ENCODE results near the gene MAPK6.

MAPK6 gene

GRCh38 chr15:52080706-52081392 lies 61.8 kb downstream of the MAPK6 start:
- TF ChIP-seq REST (IDR thresholded peaks at IDR 0.05; ENCODE audit: insufficient read depth in 1 of 2, low read depth in 2 of 2, low read length in 2 of 2) (no peak), POLR2AphosphoS5 (IDR thresholded peaks at IDR 0.05; ENCODE audit: low read depth, low read length) (no peak), TAF1 (IDR thresholded peaks at IDR 0.05; ENCODE audit: borderline replicate concordance, insufficient read depth, low read length) (no peak), SIN3A (IDR thresholded peaks at IDR 0.05; ENCODE audit: borderline replicate concordance, insufficient read depth, low read length) (no peak), FOXP2 (optimal IDR thresholded peaks at IDR 0.05; ENCODE audit: borderline replicate concordance, extremely low read depth, extremely low read length, insufficient read depth) (no peak)

- TF ChIP-seq REST (IDR thresholded peaks at IDR 0.05; ENCODE audit: insufficient read depth in 1 of 2, low read depth in 2 of 2, low read length in 2 of 2) = no peak
- no peak for TF ChIP-seq FOXP2 (optimal IDR thresholded peaks at IDR 0.05; ENCODE audit: borderline replicate concordance, extremely low read depth, extremely low read length, insufficient read depth)
- no peak for TF ChIP-seq POLR2AphosphoS5 (IDR thresholded peaks at IDR 0.05; ENCODE audit: low read depth, low read length)
- no peak for TF ChIP-seq SIN3A (IDR thresholded peaks at IDR 0.05; ENCODE audit: borderline replicate concordance, insufficient read depth, low read length)
- TF ChIP-seq TAF1 (IDR thresholded peaks at IDR 0.05; ENCODE audit: borderline replicate concordance, insufficient read depth, low read length) = no peak
Observed at GRCh38 chr15:52082197-52083036, 63.4 kb downstream of the MAPK6 start.

- no peak for TF ChIP-seq POLR2AphosphoS5 (IDR thresholded peaks at IDR 0.05; ENCODE audit: low read depth, low read length)
Observed at GRCh38 chr15:52083603-52084002, 64.6 kb downstream of the MAPK6 start.

- TF ChIP-seq SIN3A (IDR thresholded peaks at IDR 0.05; ENCODE audit: borderline replicate concordance, insufficient read depth, low read length) (no peak), FOXP2 (optimal IDR thresholded peaks at IDR 0.05; ENCODE audit: borderline replicate concordance, extremely low read depth, extremely low read length, insufficient read depth) (no peak), REST (IDR thresholded peaks at IDR 0.05; ENCODE audit: insufficient read depth in 1 of 2, low read depth in 2 of 2, low read length in 2 of 2) (no peak)
Observed at GRCh38 chr15:52085299-52085698, 66.3 kb downstream of the MAPK6 start.

- no peak for TF ChIP-seq FOXP2 (optimal IDR thresholded peaks at IDR 0.05; ENCODE audit: borderline replicate concordance, extremely low read depth, extremely low read length, insufficient read depth)
Observed at GRCh38 chr15:52086011-52086786, 67.2 kb downstream of the MAPK6 start.

GRCh38 chr15:52090193-52090592 lies 71.2 kb downstream of the MAPK6 start:
- TF ChIP-seq SIN3A (IDR thresholded peaks at IDR 0.05; ENCODE audit: borderline replicate concordance, insufficient read depth, low read length) (no peak), FOXP2 (optimal IDR thresholded peaks at IDR 0.05; ENCODE audit: borderline replicate concordance, extremely low read depth, extremely low read length, insufficient read depth) (no peak), POLR2AphosphoS5 (IDR thresholded peaks at IDR 0.05; ENCODE audit: low read depth, low read length) (no peak), REST (IDR thresholded peaks at IDR 0.05; ENCODE audit: insufficient read depth in 1 of 2, low read depth in 2 of 2, low read length in 2 of 2) (no peak), TAF1 (IDR thresholded peaks at IDR 0.05; ENCODE audit: borderline replicate concordance, insufficient read depth, low read length) (no peak)

Measured in PFSK-1 (cell line).